HepG2 (cell line): ENCODE data around the gene ZNF454. TPM values are rescaled to one million over a fixed set of nuclear protein-coding genes. Genes with fewer than 3 reads are reported as not detected.
A peak's percentile ranks its signal among the peaks of the same experiment; 100 is the strongest.

ENCODE experiments used
- CBX1 ChIP-seq: IDR thresholded peaks from one replicate; pipeline ENCODE4 v1.6.1; 2016; ENCODE audit warnings: antibody characterized with exemption, low read depth
- FOXK2 ChIP-seq: fragments of 450-650 bp; IDR thresholded peaks from 2 replicates; pipeline ENCODE4 v1.6.1; 2016
- JUNB ChIP-seq: sonication (generic); formaldehyde crosslinking; IDR thresholded peaks from 2 replicates; pipeline ENCODE4 v1.8.0; 2022; ENCODE audit warnings: missing genetic modification reagents, mild to moderate bottlenecking, borderline replicate concordance
- MBNL3 ChIP-seq: fragments of 250-450 bp; sonication (Bioruptor Pico); conservative IDR thresholded peaks from 2 replicates; pipeline ENCODE4 v1.8.0; 2022; ENCODE audit warnings: mild to moderate bottlenecking, inconsistent platforms
- POLR2A ChIP-seq, 2 experiments: IDR thresholded peaks; 2 replicates each; pipeline ENCODE4 v1.6.1; 2011; ENCODE audit warnings: low read depth in 2 of 2, low read length in 2 of 2, mild to moderate bottlenecking in 1 of 2, moderate library complexity in 1 of 2; ENCODE audit not compliant: insufficient read depth in 1 of 2
- REPIN1 ChIP-seq: sonication (generic); formaldehyde crosslinking; IDR thresholded peaks from 2 replicates; pipeline ENCODE4 v1.8.0; 2022; ENCODE audit warnings: missing genetic modification reagents, low read depth, mild to moderate bottlenecking, borderline replicate concordance
- SKI ChIP-seq: fragments of 450-650 bp; IDR thresholded peaks from one replicate; pipeline ENCODE4 v1.6.1; 2018; ENCODE audit warnings: mild to moderate bottlenecking; ENCODE audit not compliant: partially characterized antibody
- SOX6 ChIP-seq, 2 experiments: fragments of 450-650 bp in 1 of 2; sonication (generic) in 1 of 2; formaldehyde crosslinking in 1 of 2; IDR thresholded peaks; 2 replicates each; pipeline versions ENCODE4 v1.4.0 to v1.6.1; 2017 to 2020; ENCODE audit warnings: antibody characterized with exemption in 1 of 2, mild to moderate bottlenecking in 1 of 2, missing genetic modification reagents in 1 of 2
- XRCC5 ChIP-seq: fragments of 200-400 bp; formaldehyde crosslinking; optimal IDR thresholded peaks from 2 replicates; pipeline ENCODE3; 2017; ENCODE audit warnings: mild to moderate bottlenecking, low read length
- ZBTB42 ChIP-seq: sonication (generic); formaldehyde crosslinking; IDR thresholded peaks from 2 replicates; pipeline ENCODE4 v1.5.0; 2020; ENCODE audit warnings: mild to moderate bottlenecking, missing genetic modification reagents
- ZFP62 ChIP-seq: sonication (generic); formaldehyde crosslinking; IDR thresholded peaks from 2 replicates; pipeline ENCODE4 v1.4.0; 2020; ENCODE audit warnings: missing genetic modification reagents
- ZKSCAN8 ChIP-seq: IDR thresholded peaks from 2 replicates; pipeline ENCODE4 v1.6.1; 2016; ENCODE audit warnings: borderline replicate concordance, missing genetic modification reagents, missing compliant biosample characterization
- ZNF138 ChIP-seq: sonication (generic); formaldehyde crosslinking; IDR thresholded peaks from 2 replicates; pipeline ENCODE4 v1.5.0; 2020; ENCODE audit warnings: mild to moderate bottlenecking, low read depth, missing genetic modification reagents
- ZNF256 ChIP-seq: sonication (generic); formaldehyde crosslinking; conservative IDR thresholded peaks from 2 replicates; pipeline ENCODE4 v1.4.0; 2020; ENCODE audit warnings: missing genetic modification reagents
- ZNF337 ChIP-seq: sonication (generic); formaldehyde crosslinking; IDR thresholded peaks from 2 replicates; pipeline ENCODE4 v1.5.1; 2020; ENCODE audit warnings: missing genetic modification reagents, low read depth, mild to moderate bottlenecking, borderline replicate concordance
- ZNF510 ChIP-seq: sonication (generic); formaldehyde crosslinking; IDR thresholded peaks from 2 replicates; pipeline ENCODE4 v1.4.0; 2020; ENCODE audit warnings: low read depth, mild to moderate bottlenecking, missing genetic modification reagents
- ZNF597 ChIP-seq: sonication (generic); formaldehyde crosslinking; IDR thresholded peaks from 2 replicates; pipeline ENCODE4 v1.5.0; 2020; ENCODE audit warnings: missing genetic modification reagents
- ZNF619 ChIP-seq: sonication (generic); formaldehyde crosslinking; IDR thresholded peaks from 2 replicates; pipeline ENCODE4 v1.4.0; 2020; ENCODE audit warnings: mild to moderate bottlenecking, missing genetic modification reagents
- ZNF7 ChIP-seq: IDR thresholded peaks from 2 replicates; pipeline ENCODE4 v1.6.1; 2016; ENCODE audit warnings: missing biosample characterization, missing genetic modification reagents
- ZNF782 ChIP-seq: sonication (generic); formaldehyde crosslinking; IDR thresholded peaks from 2 replicates; pipeline ENCODE4 v1.4.0; 2020; ENCODE audit warnings: missing genetic modification reagents, mild to moderate bottlenecking, borderline replicate concordance
- ZNF883 ChIP-seq: sonication (generic); formaldehyde crosslinking; IDR thresholded peaks from 2 replicates; pipeline ENCODE4 v1.5.1; 2020; ENCODE audit warnings: mild to moderate bottlenecking, missing genetic modification reagents; ENCODE audit errors: not compliant biosample characterization
- polyA plus RNA-seq, 8 experiments: library from polyadenylated mRNA; depleted of rRNA in 3 of 8; stranded (reverse) in 7 of 8; unstranded in 1 of 8; fragments of >200 nt; fragmentation: Illumina TruSeq in 4 of 8; extraction: Trizol in 4 of 8; gene quantifications; 2 replicates each; pipeline versions ENCODE4 v1.2.1 to v1.2.3, GENCODE V29; 2011 to 2016; ENCODE audit warnings: low read depth in 4 of 8, missing spikeins in 1 of 8, mixed read lengths in 1 of 8; ENCODE audit not compliant: insufficient read depth in 1 of 8
- total RNA-seq, 5 experiments: library from RNA; depleted of rRNA; stranded (reverse); fragments of >200 nt; fragmentation: Illumina TruSeq; extraction: Trizol; gene quantifications; 2 replicates each; pipeline ENCODE4 v1.2.3, GENCODE V29; 2016; ENCODE audit warnings: low read depth in 1 of 5
- TF ChIP-seq, protein P1 (sequence below): sonication (generic); formaldehyde crosslinking; IDR thresholded peaks from 2 replicates; pipeline ENCODE4 v1.8.0; 2023; ENCODE audit warnings: mild to moderate bottlenecking, missing genetic modification reagents
- TF ChIP-seq, protein P2 (sequence below): sonication (generic); formaldehyde crosslinking; IDR thresholded peaks from 2 replicates; pipeline ENCODE4 v1.9.0; 2021; ENCODE audit warnings: missing genetic modification reagents, borderline replicate concordance
- TF ChIP-seq, protein P3 (sequence below): sonication (generic); formaldehyde crosslinking; IDR thresholded peaks from 2 replicates; pipeline ENCODE4 v1.4.0; 2020; ENCODE audit warnings: mild to moderate bottlenecking, missing genetic modification reagents, borderline replicate concordance
- TF ChIP-seq, protein P4 (sequence below): sonication (generic); formaldehyde crosslinking; IDR thresholded peaks from 2 replicates; pipeline ENCODE4 v1.5.0; 2020; ENCODE audit warnings: missing genetic modification reagents

ZNF454 gene
- total and polyA plus RNA-seq, 2 of the 13 experiments (the other 11 are each of a cell fraction or from before 2014, with no cell fraction given), result 0.16 TPM; not detected in 1

DNA sequence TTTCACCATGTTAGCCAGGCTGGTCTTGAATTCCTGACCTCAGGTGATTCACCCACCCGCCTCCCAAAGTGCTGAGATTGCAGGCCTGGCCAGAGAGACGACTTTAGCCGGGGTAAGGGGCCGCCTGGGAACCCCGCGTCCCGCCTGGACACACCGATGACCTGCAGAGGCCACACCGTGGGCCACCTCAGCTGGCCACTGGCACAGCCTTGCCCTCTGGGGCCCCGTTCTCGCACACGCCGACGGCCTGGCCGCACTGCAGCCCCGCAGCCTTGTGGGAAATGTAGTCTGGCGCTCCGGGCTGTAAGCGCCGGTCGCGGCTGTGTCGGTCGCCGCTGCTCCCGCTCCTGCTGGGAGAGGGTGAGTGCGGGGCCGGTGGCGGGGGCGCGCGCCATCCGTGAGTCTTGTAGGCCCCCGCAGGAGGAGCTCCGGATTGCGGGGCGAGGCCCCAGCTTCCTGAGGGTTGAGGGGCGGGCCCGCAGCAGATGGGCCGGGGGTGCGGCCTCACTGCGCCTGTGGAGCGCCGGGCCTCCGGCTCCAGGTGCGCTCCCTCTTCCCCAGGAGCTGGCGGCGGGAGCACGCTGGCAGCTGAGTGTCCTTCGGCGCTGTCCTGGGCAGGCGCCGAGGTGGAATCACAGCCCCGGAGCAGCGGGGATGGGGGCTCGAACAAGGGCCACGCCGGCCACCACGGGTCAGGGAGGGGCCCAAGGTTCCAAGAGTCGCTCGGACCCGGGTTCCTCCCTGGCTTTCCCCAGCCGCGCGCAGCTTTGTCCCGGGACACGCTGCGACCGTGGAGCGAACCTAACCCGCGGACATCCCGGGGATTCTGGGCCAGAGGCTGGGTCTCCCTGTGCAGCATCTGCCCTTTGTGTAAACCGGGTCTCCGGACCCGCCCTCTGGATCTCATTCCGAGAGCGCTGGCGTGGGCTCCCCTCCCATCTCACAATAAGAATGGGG is 45.1 kb upstream of the ZNF454 start, which contains the start of gene ZFP2 (continued):
- TF ChIP-seq ZNF883 (no peak), CBX1 (no peak), POLR2A (IDR thresholded peaks at IDR 0.05; ENCODE audit: insufficient read depth in 1 of 2, low read depth in 2 of 2, low read length in 2 of 2) (peak in 1 of 2 experiments; percentile 79; a peak in 2 of 4 replicates), FOXK2 (no peak), ZNF619 (CRISPR knock-in tag) (no peak), ZNF510 (no peak), ZNF337 (no peak), ZNF597 (CRISPR knock-in tag) (no peak), REPIN1 (no peak), ZNF256 (CRISPR knock-in tag) (no peak), ZNF782 (CRISPR knock-in tag) (no peak), SOX6 (IDR thresholded peaks at IDR 0.05) (no peak), SOX6 (CRISPR knock-in tag; IDR thresholded peaks at IDR 0.05) (peak; percentile 36), ZBTB42 (CRISPR knock-in tag) (no peak), MBNL3 (CRISPR knock-in tag) (no peak), ZNF138 (CRISPR knock-in tag) (no peak), ZFP62 (CRISPR knock-in tag) (no peak), ZNF7 (CRISPR knock-in tag) (no peak), SKI (no peak), XRCC5 (no peak), JUNB (CRISPR knock-in tag) (no peak), ZKSCAN8 (CRISPR knock-in tag) (no peak)
- TF ChIP-seq, protein P1, sequence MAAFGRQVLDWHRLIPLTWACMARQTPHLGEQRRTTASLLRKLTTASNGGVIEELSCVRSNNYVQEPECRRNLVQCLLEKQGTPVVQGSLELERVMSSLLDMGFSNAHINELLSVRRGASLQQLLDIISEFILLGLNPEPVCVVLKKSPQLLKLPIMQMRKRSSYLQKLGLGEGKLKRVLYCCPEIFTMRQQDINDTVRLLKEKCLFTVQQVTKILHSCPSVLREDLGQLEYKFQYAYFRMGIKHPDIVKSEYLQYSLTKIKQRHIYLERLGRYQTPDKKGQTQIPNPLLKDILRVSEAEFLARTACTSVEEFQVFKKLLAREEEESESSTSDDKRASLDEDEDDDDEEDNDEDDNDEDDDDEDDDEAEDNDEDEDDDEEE (CRISPR knock-in tag), result no peak
- TF ChIP-seq, protein P2, sequence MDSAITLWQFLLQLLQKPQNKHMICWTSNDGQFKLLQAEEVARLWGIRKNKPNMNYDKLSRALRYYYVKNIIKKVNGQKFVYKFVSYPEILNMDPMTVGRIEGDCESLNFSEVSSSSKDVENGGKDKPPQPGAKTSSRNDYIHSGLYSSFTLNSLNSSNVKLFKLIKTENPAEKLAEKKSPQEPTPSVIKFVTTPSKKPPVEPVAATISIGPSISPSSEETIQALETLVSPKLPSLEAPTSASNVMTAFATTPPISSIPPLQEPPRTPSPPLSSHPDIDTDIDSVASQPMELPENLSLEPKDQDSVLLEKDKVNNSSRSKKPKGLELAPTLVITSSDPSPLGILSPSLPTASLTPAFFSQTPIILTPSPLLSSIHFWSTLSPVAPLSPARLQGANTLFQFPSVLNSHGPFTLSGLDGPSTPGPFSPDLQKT, result no peak
- TF ChIP-seq, protein P3, sequence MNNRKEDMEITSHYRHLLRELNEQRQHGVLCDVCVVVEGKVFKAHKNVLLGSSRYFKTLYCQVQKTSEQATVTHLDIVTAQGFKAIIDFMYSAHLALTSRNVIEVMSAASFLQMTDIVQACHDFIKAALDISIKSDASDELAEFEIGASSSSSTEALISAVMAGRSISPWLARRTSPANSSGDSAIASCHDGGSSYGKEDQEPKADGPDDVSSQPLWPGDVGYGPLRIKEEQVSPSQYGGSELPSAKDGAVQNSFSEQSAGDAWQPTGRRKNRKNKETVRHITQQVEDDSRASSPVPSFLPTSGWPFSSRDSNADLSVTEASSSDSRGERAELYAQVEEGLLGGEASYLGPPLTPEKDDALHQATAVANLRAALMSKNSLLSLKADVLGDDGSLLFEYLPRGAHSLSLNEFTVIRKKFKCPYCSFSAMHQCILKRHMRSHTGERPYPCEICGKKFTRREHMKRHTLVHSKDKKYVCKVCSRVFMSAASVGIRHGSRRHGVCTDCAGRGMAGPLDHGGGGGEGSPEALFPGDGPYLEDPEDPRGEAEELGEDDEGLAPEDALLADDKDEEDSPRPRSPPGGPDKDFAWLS (CRISPR knock-in tag), result no peak
- TF ChIP-seq, protein P4, sequence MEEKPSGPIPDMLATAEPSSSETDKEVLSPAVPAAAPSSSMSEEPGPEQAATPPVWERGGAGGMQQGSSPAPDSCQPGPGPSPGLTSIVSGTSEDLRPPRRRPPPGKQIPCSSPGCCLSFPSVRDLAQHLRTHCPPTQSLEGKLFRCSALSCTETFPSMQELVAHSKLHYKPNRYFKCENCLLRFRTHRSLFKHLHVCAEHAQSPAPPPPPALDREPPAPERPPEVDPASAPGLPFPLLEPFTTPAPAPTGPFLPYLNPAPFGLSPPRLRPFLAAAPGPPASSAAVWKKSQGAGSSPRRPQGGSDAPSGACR (CRISPR knock-in tag), result no peak
